GM21390 (cell line): Measurements from ENCODE around the gene ASTN1.

ENCODE experiments used
- ATAC-seq: cut with Tn5 transposase; IDR thresholded peaks from one replicate; pipeline ENCODE4 v1.9.1; 2021; ENCODE audit not compliant: unreplicated experiment

The ASTN1 gene

GRCh38 chr1:177165069-177165439, 542 bp upstream of the ASTN1 start:
- no peak for ATAC-seq

GRCh38 chr1:177163844-177164379, 600 bp downstream of the ASTN1 start:
- ATAC-seq: no peak

GRCh38 chr1:177162243-177162642, 2.3 kb downstream of the ASTN1 start:
- ATAC-seq: no peak

DNA sequence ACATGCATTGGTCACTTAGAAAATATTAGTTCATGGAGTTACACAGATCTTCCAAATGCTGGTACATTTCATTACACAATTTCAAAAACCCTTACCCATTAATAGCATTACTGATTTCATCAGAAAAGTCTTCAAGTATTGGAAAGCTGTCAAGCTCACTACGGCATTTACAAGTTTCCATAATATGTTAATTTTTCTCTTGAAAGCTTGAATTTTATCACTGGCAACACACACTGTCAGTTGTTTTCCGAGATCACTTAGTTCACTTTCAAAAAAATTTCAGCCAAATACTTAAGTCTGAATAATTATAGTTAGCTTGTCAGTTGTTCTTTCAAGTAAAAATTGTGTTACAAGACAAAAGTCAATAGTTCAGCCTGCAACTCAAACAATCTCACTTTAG, 18.0 kb downstream of the ASTN1 start:
- ATAC-seq: no peak

GRCh38 chr1:177145106-177146070, 19.1 kb downstream of the ASTN1 start:
- no peak for ATAC-seq

DNA sequence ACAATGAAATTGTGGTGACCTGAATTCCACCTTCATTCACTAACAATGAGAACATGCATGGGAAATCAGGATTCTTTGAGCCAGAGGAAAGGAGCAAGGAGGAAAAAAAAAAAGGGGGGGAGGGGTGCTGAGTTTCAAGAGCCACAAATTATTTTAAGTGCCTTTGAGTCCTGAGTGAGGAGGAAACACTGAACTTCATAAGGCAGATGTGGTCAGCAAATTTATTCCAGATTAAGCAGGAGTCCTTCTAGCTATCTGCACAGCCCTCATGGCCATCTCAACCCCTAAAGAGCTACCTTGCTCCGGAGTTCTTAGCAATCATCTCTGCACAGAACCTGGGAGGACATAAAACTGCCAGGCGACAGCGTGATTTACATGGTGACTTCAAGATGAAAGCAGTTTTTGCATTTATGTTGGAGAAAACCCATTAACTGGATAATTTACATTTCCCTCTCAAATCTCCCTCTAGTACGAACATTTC, 21.7 kb downstream of the ASTN1 start:
- no peak for ATAC-seq

GRCh38 chr1:177142010-177142409, 22.5 kb downstream of the ASTN1 start:
- no peak for ATAC-seq

- ATAC-seq: no peak
Observed at GRCh38 chr1:177138347-177138746, 26.2 kb downstream of the ASTN1 start.

- ATAC-seq: no peak
Observed at GRCh38 chr1:177137814-177138213, 26.7 kb downstream of the ASTN1 start.

- no peak for ATAC-seq
Observed at GRCh38 chr1:177135250-177135649, 29.3 kb downstream of the ASTN1 start.

DNA sequence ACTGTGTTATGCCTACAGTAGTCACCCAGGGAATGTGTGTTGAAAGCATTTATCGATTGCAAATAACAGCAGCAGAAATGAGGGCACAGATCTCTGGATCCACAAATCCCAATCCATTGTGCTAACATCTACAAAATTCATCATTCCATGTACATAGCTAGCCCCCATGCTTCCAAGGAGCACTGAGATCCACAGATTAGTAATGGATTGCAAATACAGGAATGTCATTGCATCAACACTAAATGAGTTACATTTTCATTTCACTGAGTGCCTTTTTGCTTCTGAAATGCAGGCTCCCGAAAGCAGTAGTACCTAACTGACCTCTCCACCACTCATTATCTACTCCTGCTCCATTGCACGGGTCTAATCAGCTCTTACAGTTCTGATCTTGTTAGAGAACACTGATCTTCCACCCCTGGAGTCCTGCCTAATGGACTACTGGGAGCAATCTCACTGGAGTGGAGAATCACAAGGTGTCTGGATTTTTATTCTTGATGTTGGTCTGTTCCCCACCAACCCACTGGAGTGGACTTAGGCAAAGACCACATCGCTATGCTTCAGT, 30.5 kb downstream of the ASTN1 start:
- ATAC-seq: no peak

DNA sequence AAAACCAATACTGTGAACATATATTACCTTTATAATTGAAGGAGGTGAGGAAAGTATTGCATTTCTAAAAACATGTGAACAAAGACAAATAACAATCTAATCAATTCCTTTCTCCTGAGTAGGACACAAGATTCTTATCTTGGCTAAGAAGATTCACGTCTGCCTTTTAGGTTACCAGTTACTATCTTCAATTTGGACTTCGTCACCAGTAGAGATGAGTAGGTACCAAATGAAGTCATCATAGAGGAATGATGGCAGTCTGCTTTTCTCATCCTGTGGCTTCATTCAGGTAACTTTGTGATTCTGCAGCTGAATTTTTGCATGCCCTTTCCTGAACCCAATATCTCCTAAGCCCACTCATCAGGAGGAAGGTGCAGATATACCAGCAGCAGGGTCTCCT, 32.4 kb downstream of the ASTN1 start:
- ATAC-seq: no peak

- ATAC-seq: no peak
Observed at GRCh38 chr1:177131723-177132122, 32.8 kb downstream of the ASTN1 start.

DNA sequence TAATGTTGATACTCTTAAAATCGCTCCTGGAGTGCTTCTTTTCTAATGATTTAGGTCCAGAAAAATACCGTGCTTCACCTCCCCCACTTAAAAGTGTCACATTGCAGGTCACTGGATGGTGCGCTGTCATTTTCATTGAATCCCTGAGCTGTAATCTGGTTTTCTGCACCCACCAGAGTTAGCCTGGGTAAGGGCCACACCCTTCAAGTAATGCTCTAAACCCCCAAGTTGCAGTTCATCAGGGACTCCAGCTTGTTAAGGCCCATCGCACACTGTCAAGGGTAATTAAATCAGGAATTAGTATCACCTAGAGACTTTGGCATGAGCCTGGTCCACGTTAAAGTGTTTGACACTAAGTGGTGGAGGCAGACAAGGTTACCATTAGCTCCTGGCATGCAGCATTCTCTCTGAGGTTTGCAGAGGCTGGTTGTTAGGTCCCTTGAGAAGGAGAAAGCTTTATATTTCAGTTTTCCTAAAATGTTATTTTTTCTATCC, 34.0 kb downstream of the ASTN1 start:
- no peak for ATAC-seq

- ATAC-seq: no peak
Observed at GRCh38 chr1:177128665-177129281, 35.7 kb downstream of the ASTN1 start.

- no peak for ATAC-seq
Observed at GRCh38 chr1:177126267-177126666, 38.2 kb downstream of the ASTN1 start.

DNA sequence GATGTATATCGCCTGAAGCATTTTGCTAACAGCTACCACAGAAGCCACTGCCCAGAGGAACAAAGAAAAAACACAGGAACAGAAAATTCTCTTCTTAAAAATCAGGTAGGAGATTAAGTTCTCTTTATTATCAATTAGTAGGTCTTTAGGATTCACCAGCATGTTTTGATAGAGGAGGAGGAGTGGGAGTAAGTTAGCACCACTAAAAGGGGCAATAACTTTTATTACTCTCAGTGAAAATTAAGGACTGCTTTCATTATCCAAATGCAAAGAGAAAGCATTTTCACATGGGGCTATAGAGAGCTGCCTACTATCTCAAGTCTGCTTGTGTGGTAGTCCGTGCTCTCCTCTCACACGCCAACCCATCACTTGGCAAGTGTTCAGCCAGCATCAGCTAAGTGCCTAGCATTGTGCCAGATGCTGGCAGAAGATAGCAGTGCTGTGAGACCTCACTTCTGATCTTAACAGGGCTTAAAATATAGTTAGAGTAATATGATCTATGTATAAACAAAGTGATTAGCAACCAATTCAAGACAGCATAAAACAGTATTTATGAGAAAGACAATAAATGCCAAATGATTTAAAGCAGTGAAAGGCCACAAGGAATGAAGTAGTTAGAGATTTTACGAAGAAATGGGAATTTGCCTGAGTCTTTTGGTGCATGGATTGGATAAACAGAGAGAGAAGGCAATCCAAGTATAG, 39.8 kb downstream of the ASTN1 start:
- no peak for ATAC-seq

GRCh38 chr1:177122461-177123251, 41.9 kb downstream of the ASTN1 start:
- ATAC-seq: no peak

DNA sequence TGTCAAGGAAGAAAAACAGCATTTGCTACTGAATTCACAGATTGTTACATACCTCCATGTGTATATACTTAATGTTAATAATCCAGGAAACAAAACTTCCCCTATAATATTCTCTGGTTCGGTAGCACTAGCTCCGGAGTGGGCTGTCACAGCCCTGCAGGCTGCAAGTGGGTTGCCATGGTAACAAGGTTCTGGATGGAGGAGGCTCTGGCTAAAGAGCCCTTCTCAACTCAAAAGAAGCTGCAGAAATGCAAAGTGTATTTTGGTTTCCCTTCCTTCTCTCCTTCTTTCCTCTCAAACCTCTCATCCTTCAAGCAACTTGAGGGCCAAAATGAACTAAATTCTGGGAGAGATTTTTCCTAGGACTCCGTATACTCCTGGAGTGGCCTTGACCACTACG, 45.2 kb downstream of the ASTN1 start:
- no peak for ATAC-seq

- no peak for ATAC-seq
Observed at GRCh38 chr1:177118901-177119300, 45.6 kb downstream of the ASTN1 start.
